IMR-90 (cell line): Measurements from ENCODE around the gene DOCK4.

Source experiments
- FOS ChIP-seq: fragments of 150-350 bp; IDR thresholded peaks from 2 replicates; pipeline ENCODE4 v1.6.1; 2016; ENCODE audit warnings: low read depth, low read length
- MXI1 ChIP-seq: IDR thresholded peaks from 2 replicates; pipeline ENCODE4 v1.6.1; 2012; ENCODE audit warnings: low read depth, mild to moderate bottlenecking, low read length, moderate library complexity, borderline replicate concordance
- POLR2A ChIP-seq: IDR thresholded peaks from 2 replicates; pipeline ENCODE4 v1.6.1; 2012; ENCODE audit warnings: mild to moderate bottlenecking, low read depth, low read length
- RFX5 ChIP-seq: IDR thresholded peaks from 2 replicates; pipeline ENCODE4 v1.8.0; 2012; ENCODE audit warnings: low read depth, mild to moderate bottlenecking, low read length, moderate library complexity
- TF ChIP-seq, protein P1 (sequence below): conservative IDR thresholded peaks from 2 replicates; pipeline ENCODE4 v1.5.1; 2012; ENCODE audit warnings: mild to moderate bottlenecking, low read depth, low read length, improper control_type of control experiment
- TF ChIP-seq, protein P2 (sequence below): fragments of 150-350 bp; IDR thresholded peaks from 2 replicates; pipeline ENCODE4 v1.6.1; 2016; ENCODE audit warnings: low read depth, mild to moderate bottlenecking, low read length, moderate library complexity, borderline replicate concordance

DNA sequence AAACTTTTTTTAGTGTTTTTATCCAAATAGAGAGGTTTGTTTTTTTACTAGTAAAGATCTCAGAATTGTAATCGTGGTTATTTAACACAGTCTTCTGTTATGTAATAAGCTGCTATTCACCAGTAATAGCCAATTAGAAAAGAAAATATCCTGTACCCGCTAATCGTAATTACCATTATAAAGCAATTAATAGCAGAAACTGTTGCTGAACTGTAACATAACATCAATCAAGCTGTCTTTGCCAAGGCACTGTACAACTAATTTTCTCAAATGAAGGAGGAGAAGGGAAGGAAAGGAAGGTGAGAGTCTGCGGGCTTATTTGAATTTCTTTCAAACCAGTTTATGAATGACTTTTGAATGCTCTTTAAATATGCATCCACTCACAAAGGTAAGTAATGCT lies 9.6 kb upstream of the DOCK4 start:
- TF ChIP-seq RFX5 (no peak), FOS (no peak), POLR2A (no peak), MXI1 (no peak)
- TF ChIP-seq, protein P1, sequence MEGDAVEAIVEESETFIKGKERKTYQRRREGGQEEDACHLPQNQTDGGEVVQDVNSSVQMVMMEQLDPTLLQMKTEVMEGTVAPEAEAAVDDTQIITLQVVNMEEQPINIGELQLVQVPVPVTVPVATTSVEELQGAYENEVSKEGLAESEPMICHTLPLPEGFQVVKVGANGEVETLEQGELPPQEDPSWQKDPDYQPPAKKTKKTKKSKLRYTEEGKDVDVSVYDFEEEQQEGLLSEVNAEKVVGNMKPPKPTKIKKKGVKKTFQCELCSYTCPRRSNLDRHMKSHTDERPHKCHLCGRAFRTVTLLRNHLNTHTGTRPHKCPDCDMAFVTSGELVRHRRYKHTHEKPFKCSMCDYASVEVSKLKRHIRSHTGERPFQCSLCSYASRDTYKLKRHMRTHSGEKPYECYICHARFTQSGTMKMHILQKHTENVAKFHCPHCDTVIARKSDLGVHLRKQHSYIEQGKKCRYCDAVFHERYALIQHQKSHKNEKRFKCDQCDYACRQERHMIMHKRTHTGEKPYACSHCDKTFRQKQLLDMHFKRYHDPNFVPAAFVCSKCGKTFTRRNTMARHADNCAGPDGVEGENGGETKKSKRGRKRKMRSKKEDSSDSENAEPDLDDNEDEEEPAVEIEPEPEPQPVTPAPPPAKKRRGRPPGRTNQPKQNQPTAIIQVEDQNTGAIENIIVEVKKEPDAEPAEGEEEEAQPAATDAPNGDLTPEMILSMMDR: no peak
- TF ChIP-seq, protein P2, sequence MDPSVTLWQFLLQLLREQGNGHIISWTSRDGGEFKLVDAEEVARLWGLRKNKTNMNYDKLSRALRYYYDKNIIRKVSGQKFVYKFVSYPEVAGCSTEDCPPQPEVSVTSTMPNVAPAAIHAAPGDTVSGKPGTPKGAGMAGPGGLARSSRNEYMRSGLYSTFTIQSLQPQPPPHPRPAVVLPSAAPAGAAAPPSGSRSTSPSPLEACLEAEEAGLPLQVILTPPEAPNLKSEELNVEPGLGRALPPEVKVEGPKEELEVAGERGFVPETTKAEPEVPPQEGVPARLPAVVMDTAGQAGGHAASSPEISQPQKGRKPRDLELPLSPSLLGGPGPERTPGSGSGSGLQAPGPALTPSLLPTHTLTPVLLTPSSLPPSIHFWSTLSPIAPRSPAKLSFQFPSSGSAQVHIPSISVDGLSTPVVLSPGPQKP: no peak
